Hepatocyte (in vitro differentiated cells): ENCODE results near the gene VARS1. TPM values are rescaled to one million over a fixed set of nuclear protein-coding genes. Genes with fewer than 3 reads are reported as not detected.

Experiments used
- DNase-seq: peaks from one replicate; pipeline ENCODE4 v3.0.0-alpha.2; 2016; ENCODE audit warnings: low spot score
- H2AFZ ChIP-seq: fragments of 200-600 bp; sonication (generic); 2 replicates; pipeline ENCODE4 v1.6.0; 2016; ENCODE audit warnings: antibody characterized with exemption, mild to moderate bottlenecking
- H3K27ac ChIP-seq: fragments of 200-600 bp; sonication (generic); 2 replicates; pipeline ENCODE4 v1.5.1; 2016; ENCODE audit warnings: mild to moderate bottlenecking
- H3K27me3 ChIP-seq: fragments of 200-600 bp; sonication (generic); 2 replicates; pipeline ENCODE4 v1.6.1; 2016
- H3K36me3 ChIP-seq: fragments of 200-600 bp; sonication (generic); replicated peaks from 2 replicates; pipeline ENCODE4 v1.5.1; 2016; ENCODE audit warnings: low read depth; ENCODE audit not compliant: insufficient read depth
- H3K4me1 ChIP-seq: fragments of 200-600 bp; sonication (generic); 2 replicates; pipeline ENCODE4 v1.5.1; 2016; ENCODE audit warnings: mild to moderate bottlenecking, moderate library complexity; ENCODE audit not compliant: insufficient read depth
- H3K4me2 ChIP-seq: fragments of 200-600 bp; sonication (generic); 2 replicates; pipeline ENCODE4 v1.6.0; 2016
- H3K4me3 ChIP-seq: fragments of 200-600 bp; sonication (generic); 2 replicates; pipeline ENCODE4 v1.5.1; 2016; ENCODE audit warnings: mild to moderate bottlenecking
- H3K79me2 ChIP-seq: fragments of 200-600 bp; sonication (generic); 2 replicates; pipeline ENCODE4 v1.6.0; 2017; ENCODE audit warnings: mild to moderate bottlenecking
- H3K9me2 ChIP-seq: fragments of 200-600 bp; sonication (generic); replicated peaks from 2 replicates; pipeline ENCODE4 v1.6.0; 2017; ENCODE audit warnings: mild to moderate bottlenecking; ENCODE audit not compliant: insufficient read depth
- H3K9me3 ChIP-seq: fragments of 200-600 bp; sonication (generic); 2 replicates; pipeline ENCODE4 v1.5.1; 2016; ENCODE audit warnings: low read depth, mild to moderate bottlenecking
- H4K20me1 ChIP-seq: fragments of 200-600 bp; sonication (generic); 2 replicates; pipeline ENCODE4 v1.6.0; 2016; ENCODE audit warnings: mild to moderate bottlenecking; ENCODE audit not compliant: insufficient read depth, poor library complexity, severe bottlenecking
- CTCF ChIP-seq: fragments of 200-600 bp; sonication (generic); IDR thresholded peaks from 2 replicates; pipeline ENCODE4 v1.5.1; 2016; ENCODE audit warnings: antibody characterized with exemption, mild to moderate bottlenecking; ENCODE audit not compliant: poor library complexity
- EZH2 ChIP-seq: fragments of 200-600 bp; sonication (generic); IDR thresholded peaks from 2 replicates; pipeline ENCODE4 v1.6.1; 2016; ENCODE audit warnings: antibody characterized with exemption, mild to moderate bottlenecking, borderline replicate concordance
- EZH2phosphoT487 ChIP-seq: fragments of 200-600 bp; sonication (generic); IDR thresholded peaks from one replicate; pipeline ENCODE4 v1.6.1; 2018; ENCODE audit warnings: antibody characterized with exemption, mild to moderate bottlenecking, low read depth, moderate library complexity; ENCODE audit not compliant: unreplicated experiment, severe bottlenecking
- WGBS: methylation state at CpG from one replicate; pipeline ENCODE4 v1.1.6; 2016; ENCODE audit warnings: low lambda C conversion rate; ENCODE audit errors: missing lambda C conversion rate; 5-methylcytosine and 5-hydroxymethylcytosine counted together
- polyA plus RNA-seq: library from polyadenylated mRNA; unstranded; fragments of >200 nt; fragmentation: Nextera tagmentation; extraction: Ambion mirVana; gene quantifications from 2 replicates; pipeline ENCODE4 v1.2.1, GENCODE V29; 2016
- total RNA-seq: library from RNA; depleted of rRNA; stranded (reverse); fragments of >200 nt; gene quantifications from 2 replicates; pipeline ENCODE4 v1.2.3, GENCODE V29; 2014

Gene VARS1
- total and polyA plus RNA-seq, 2 experiments from 2014 or later, result 36.6 to 51.0 TPM

- H3K36me3 ChIP-seq, result no peaks in the 10 kb centered on the region
- H3K27me3 ChIP-seq, result no peaks in the 10 kb centered on the region
- H3K9me3 ChIP-seq, result no peaks in the 10 kb centered on the region
- H3K4me2 ChIP-seq, result no peak overlapping the region
- no peak overlapping the region for H2AFZ ChIP-seq
- H4K20me1 ChIP-seq, result no peaks in the 10 kb centered on the region
- no peak for DNase-seq
- H3K27ac ChIP-seq, result peak overlapping the region; percentile 93
- H3K9me2 ChIP-seq, result no peaks in the 10 kb centered on the region
- no peak for TF ChIP-seq CTCF
- no peak for TF ChIP-seq EZH2
- no peak for TF ChIP-seq EZH2phosphoT487
- no peak overlapping the region for H3K4me3 ChIP-seq
- 96% methylated on average over 5 of the region's 5 CpGs for WGBS
- peaks cover 27% of the 10 kb centered on the region for H3K4me1 ChIP-seq
- no peaks in the 10 kb centered on the region for H3K79me2 ChIP-seq
Observed at GRCh38 chr6:31778193-31778592, 17.4 kb downstream of the VARS1 start.

DNA sequence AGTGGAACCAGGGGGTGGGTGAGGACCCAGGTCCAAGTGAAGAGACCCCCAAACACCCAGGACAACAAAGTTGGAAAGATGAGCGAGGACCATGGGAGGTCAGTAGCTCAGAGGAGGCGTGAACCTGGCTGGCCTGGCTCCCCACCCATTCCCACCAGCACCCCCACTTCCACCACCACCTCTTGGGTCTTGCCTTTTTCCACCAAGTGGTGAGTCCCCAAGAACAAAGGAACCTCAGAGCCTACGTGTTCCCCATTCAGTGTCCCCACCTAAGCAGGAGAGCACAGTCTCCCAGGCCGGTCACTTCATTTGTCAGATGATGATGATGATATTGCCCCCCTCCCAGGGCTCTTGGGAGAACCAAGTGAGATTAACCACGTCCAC, 17.9 kb downstream of the VARS1 start:
- no peak overlapping the region for H2AFZ ChIP-seq
- H3K27me3 ChIP-seq, result no peaks in the 10 kb centered on the region
- no peaks in the 10 kb centered on the region for H3K79me2 ChIP-seq
- no peaks in the 10 kb centered on the region for H3K9me3 ChIP-seq
- H3K4me3 ChIP-seq, result no peak overlapping the region
- TF ChIP-seq CTCF, result no peak
- TF ChIP-seq EZH2phosphoT487, result no peak
- no peak for TF ChIP-seq EZH2
- H3K4me2 ChIP-seq, result peak overlapping the region; percentile 62
- H3K27ac ChIP-seq, result peak overlapping the region; percentile 93
- DNase-seq, result no peak
- 93% methylated on average over 5 of the region's 5 CpGs for WGBS
- no peaks in the 10 kb centered on the region for H3K9me2 ChIP-seq
- H3K4me1 ChIP-seq, result peaks cover 27% of the 10 kb centered on the region
- H3K36me3 ChIP-seq, result no peaks in the 10 kb centered on the region
- no peaks in the 10 kb centered on the region for H4K20me1 ChIP-seq

DNA sequence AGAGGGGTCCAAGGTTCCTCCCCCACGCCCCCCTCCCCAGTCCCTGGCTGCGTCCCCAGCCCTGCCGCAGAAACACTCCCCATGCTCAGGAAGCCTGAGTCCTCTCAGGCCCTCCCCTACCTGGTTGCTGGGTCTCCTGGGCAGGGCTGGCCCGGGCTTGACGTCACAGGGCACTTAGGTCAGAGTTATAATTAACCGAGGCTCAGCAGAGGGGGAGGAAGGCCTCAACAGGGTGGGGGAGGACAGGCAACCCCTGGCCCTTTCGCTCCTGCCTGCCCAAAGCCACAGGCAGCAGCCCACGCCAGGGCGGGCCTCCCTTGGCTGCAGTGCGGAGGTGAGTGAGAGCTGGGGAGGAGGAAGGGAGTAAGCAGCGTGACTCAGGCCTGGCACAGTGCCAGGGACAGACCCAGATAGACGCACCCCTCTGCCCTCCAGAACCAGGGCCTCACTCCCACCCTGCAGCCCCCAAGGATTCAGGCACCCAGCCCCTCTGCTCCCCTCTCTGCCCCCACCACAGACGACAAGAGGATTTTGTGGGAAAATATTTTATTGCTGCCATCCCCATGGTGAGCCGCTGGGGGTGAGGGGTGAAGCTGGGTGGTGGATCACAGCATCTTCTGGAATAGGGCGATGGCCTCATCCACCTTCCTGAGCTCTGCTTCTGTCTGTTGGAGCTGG, 18.4 kb downstream of the VARS1 start, which contains the start of gene VWA7:
VWA7 (minus strand) TSS at position 340 of the 678 bp plus-strand sequence. CDS start 549 bp downstream, outside the sequence.
- DNase-seq, result peak; percentile 94
- Histone ChIP-seq H3K9me3 (no peaks in the 10 kb centered on the region), H3K4me3 (no peak within 1 kb of the TSS), H3K79me2 (no peaks in the 10 kb centered on the region), H3K27ac (peak within 1 kb of the TSS; percentile 93), H3K4me2 (peak within 1 kb of the TSS; percentile 62), H4K20me1 (no peaks in the 10 kb centered on the region), H3K4me1 (peaks cover 27% of the 10 kb centered on the region), H3K36me3 (no peaks in the 10 kb centered on the region), H3K27me3 (no peaks in the 10 kb centered on the region), H3K9me2 (no peaks in the 10 kb centered on the region), H2AFZ (no peak within 1 kb of the TSS)
- 18% methylated on average over 11 of the region's 15 CpGs for WGBS
- TF ChIP-seq EZH2, result no peak
- no peak for TF ChIP-seq CTCF
- TF ChIP-seq EZH2phosphoT487, result no peak
